NCI-H2107 (cell line): ENCODE results near the gene CLMP.
"Not testable (repeated sequence)": the region's sequence is repeated elsewhere in the genome, so short reads cannot be mapped to it uniquely, and the experiment has no call there.

Experiments used
- DNase-seq: peaks from one replicate; lab custom pipeline; 2025; lab: John Stamatoyannopoulos, UW

Gene CLMP

DNA sequence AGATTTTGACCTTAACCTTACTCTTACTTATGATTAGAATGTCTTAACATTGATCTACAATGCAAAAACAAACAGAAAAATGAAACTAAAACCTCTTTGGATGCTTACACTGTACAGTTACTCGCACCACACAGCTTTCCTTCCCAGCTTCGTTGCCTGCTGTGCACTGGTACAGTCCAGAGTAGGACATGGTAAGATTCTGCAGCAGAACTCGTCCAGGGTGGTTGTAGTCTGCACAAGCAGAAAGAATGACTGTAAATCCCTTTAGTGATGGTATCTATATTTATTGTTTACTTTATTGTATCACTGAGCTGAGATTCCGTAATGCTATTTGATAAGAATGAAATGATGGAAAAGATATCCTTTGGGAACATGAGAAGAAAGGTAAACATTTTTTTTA is 112.1 kb downstream of the CLMP start:
- no peak for DNase-seq

DNA sequence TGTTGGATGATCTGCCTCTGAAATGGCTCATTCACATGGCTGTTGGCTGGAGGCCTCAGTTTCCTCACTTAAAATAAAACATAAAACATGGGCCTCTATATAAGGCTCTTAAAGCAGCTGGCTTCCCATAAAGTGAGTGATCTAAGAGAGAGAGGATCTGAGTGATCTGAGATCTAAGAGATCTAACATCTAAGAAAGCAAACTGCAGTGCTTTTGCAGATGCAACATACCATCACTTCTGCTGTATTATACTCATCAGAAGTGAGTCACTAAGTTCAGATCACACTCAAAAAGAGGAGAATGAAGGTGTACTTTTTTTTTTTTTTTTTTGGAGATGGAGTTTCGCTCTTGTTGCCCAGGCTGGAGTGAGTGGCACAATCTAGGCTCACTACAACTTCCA is 115.0 kb downstream of the CLMP start:
- DNase-seq = no peak

- no peak for DNase-seq
Measured at GRCh38 chr11:123076484-123076883, 118.6 kb downstream of the CLMP start.

DNA sequence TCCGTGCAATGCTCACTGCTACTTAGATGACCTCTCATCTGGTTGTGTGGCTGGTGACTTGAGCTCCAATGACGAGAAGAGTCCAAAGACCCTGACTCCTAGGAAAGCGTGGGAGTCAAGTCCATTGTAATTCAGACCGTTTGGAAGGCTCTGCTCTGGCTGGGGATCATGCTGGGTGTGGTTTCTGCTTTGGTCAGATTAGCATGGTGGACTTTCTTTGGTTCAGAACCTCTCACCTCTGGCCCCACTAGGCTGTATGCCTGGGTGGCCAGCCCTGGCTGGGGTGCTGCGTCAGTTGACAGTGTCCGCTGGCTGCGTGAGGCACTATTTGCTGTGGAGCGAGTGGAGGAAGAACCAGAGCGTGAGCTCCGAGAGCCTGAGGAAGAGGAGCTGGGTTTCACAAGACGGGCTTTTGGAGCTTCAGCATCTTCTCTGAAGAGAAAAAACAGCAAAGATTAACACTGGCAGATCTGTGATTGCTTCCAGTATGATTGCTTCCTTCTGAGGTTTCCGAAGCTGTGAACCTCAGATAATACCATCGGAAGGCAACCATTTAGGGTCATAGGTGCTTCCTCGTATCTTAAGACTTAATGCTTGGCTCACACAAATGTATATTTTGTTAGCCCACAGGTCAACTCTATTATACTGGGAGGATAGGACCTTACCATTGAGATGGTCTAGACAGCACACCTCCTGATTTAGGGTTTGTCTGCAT is 121.5 kb downstream of the CLMP start:
- DNase-seq = no peak

- DNase-seq = no peak
Measured at GRCh38 chr11:123072762-123073161, 122.3 kb downstream of the CLMP start.

- DNase-seq = no peak
Measured at GRCh38 chr11:123072332-123072761, 122.7 kb downstream of the CLMP start.

GRCh38 chr11:123069908-123070821 is 124.9 kb downstream of the CLMP start:
- no peak for DNase-seq

GRCh38 chr11:123065621-123066020 is 129.4 kb downstream of the CLMP start:
- DNase-seq = no peak

DNA sequence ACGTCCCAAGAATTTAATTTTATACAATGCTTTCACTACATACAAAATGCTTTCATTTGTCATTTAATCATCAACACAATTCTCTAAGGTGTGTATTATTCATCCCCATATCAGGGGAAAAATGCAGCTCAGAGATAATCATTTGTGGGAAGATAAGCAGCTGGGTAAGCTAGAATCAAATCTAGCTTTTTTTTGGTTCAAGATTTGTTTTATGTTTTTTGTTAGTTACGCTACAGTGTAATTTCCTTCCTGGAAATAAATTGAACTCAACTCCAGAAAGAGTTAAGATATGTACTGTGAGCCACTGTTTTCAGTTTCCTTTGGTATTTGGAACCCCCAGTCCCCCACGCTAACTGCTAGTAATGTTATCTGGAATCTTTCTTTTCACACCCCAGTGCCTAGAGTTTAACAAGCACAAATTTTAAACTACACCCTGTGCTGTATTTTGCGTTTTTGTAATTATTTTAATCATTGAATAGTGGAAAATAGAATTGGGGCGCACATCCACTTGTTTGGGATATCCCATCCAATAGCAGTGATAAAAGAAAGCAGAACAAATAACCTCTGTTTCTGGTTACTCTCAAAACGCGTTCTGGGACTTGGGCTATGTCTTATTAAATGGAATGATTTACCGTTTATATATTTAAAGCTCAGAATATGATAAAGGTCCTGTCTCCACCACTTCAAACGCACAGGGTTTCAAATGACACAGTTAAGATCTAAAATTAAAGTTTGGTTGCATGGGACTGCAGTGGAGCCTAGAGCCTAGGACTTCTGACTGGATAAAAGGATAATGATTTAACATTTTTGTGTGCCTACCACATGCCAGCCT is 131.0 kb downstream of the CLMP start:
- DNase-seq = no peak

DNA sequence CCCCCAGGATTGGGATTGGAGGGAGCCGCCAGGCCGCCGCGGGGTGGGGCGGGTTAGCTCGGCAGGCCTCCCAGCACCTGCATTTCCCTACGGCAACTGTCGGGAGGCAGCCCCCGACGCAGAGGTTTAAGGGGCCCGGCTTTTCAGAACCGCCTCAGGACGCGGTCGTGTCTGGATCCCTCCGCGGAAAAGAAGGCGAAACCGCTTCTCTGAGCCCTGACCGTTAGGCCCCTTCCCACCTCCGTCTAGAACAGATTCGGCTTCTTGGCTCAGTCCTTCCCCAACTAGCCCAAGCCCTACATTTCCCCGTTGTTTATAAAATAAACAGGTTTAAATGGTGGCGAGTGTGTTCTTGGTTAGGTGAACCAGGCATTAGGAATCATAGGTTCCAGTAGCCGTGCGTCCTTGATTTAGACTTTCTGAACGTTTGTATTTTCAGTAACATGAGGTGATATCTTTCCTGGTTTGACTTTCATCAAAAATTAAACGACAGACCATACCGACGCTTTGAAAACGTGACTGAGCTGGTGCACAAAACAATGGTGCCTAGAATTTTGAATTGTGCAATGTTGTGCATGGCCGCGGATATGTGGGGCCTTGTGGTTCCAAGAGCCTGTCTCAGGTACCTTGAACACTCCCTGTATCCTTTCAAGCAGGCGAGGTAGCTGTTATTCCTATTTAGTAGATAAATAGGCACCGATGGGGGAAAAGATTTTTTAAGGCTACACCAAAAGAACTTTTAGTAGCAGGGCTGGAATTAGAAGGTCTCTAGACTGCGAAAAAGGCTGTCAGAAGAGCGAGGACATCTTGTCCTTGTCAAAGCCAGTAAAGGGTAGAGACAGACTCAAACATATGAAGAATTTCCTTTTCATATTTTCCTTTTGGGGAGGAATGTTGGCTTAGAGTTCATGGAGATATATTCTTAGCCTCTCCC is 131.9 kb downstream of the CLMP start:
- no peak for DNase-seq

GRCh38 chr11:123062158-123062891 is 132.7 kb downstream of the CLMP start:
- peak; percentile 83 for DNase-seq

GRCh38 chr11:123061403-123062157 is 133.5 kb downstream of the CLMP start, which contains the start of gene HSPA8:
Gene HSPA8, minus strand, starts transcription at chr11:123062136. Its CDS starts 812 bp downstream, at chr11:123061324.
- DNase-seq = no peak

DNA sequence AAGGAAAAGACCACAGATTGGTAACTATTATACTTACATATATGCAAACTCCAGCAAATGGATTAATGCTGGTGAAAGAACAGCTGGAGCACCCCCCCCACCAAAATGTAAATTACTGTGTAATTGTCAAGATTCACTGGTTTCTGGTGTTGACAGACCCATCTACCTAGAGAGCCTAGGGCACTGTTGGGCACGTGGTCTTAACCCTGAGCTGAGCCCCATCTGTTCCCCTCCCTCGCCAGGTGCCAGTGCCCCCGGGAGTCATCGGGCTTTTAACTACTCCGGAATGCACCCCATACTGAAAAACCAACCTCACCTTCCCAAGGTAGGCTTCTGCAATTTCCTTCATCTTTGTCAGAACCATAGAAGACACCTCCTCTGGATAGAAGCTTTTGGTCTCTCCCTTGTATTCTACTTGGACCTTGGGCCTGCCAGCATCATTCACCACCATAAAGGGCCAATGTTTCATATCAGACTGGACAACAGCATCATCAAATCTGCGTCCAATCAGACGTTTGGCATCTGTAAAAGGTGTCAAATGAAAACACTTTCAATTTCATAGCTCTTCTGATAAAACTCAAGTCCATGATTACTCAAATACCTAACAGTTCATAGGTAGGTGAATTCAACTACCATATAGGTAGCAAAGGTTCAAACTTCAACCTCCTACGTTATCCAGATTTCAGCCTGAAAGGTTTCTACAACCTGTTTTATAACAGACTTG is 134.6 kb downstream of the CLMP start:
- DNase-seq = no peak

- DNase-seq = not testable (repeated sequence)
Measured at GRCh38 chr11:123059041-123059920, 135.8 kb downstream of the CLMP start.

DNA sequence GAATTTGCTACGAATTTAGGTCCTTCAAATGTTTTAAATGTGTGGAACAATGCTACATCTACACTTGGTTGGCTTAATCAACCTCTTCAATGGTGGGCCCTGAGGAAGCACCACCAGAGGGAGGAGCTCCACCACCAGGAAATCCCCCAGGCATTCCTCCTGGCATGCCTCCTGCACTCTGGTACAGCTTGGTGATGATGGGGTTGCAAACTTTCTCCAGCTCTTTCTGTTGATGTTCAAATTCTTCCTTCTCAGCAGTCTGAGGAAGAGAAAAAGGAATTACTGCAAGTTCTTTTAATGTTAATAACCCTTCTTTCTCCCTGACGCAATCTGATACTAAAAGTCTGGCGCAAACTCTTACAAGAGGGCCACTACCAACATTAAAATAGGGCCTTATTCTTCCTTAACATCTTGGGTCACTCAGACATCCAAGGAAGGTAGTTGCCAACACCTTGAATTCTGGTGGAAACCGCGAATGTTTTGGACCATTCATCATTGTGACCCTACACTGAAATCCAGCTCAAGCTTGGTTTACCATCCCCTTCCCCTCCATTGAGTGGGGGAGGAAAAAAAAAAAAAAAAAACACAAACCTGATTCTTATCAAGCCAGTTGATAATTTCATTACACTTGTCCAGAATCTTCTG is 137.3 kb downstream of the CLMP start:
- DNase-seq = no peak

DNA sequence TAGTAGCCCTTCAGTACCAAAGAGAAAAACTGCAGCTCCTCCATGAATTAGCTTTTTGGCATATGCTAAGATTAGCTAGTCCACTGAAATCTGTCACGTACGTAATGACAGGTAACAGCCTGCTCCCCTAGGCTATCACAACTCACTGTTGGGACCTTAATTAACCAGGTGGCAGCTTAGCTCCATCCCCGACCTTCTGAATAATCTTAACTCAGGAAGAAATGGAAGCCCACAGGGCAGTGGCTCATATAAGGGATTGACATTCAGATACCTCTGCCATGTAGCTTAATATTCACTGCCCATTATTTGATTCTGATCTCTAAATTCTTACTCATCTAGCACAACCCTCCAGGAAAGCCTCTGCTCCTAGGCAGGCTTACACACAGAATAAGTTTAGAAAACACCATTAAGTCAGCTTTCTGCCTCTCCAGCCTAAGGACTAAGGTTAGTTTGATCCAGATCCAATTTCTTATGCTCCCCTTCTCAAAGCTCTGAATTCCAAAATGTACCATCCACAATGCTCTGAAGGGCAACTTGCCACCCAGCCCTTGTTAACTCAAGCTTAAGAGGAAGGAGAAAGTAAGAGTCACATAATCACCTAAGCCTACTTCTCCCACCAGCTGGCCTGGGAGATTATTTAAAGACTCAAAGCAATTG is 138.1 kb downstream of the CLMP start:
- no peak for DNase-seq
